ENCODE measurements around the gene KIF14.

The KIF14 gene

GRCh38 chr1:200652378-200652777 lies 31.8 kb upstream of the KIF14 start:
- Histone ChIP-seq H3K4me3 (replicated peaks; ENCODE audit: low read depth, low read length) (no peak overlapping the region), H3K27me3 (replicated peaks; ENCODE audit: control insufficient read depth, insufficient read depth, low read length) (no peaks in the 10 kb centered on the region), H3K36me3 (ENCODE audit: control insufficient read depth, insufficient read depth, low read length) (no peaks in the 10 kb centered on the region; the same call in 1 of the 2 replicates)
- TF ChIP-seq CTCF (IDR thresholded peaks at IDR 0.05; ENCODE audit: insufficient read depth, low read length, poor library complexity, severe bottlenecking): no peak
- no peak for DNase-seq (ENCODE audit: extremely low read depth, insufficient read length)

DNA sequence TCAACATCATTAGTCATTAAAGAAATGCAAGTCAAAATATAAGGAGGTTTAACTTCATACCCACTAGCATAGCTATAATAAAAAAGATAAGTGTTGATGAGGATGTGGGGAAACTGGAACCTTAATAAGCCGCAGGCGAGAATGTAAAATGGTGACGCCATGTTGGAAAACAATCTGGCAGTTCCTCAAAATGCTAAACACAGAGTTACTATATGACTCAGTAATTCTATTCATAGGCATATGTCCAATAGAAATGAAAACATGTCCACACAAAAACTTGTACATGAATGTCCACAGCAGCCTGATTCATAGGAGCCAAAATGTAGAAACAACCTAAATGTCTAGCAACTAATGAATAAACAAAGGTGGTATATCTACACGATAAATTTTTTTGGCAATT lies 26.0 kb upstream of the KIF14 start:
- no peaks in the 10 kb centered on the region; the same call in none of the 2 replicates for H3K36me3 ChIP-seq (ENCODE audit: control insufficient read depth, insufficient read depth, low read length)
- 0 out of 2 replicates have a peak overlapping the region, but pooled peaks have one; percentile 32 for H3K4me3 ChIP-seq (replicated peaks; ENCODE audit: low read depth, low read length)
- TF ChIP-seq CTCF (IDR thresholded peaks at IDR 0.05; ENCODE audit: insufficient read depth, low read length, poor library complexity, severe bottlenecking): no peak
- DNase-seq (ENCODE audit: extremely low read depth, insufficient read length): no peak
- no peaks in the 10 kb centered on the region for H3K27me3 ChIP-seq (replicated peaks; ENCODE audit: control insufficient read depth, insufficient read depth, low read length)

DNA sequence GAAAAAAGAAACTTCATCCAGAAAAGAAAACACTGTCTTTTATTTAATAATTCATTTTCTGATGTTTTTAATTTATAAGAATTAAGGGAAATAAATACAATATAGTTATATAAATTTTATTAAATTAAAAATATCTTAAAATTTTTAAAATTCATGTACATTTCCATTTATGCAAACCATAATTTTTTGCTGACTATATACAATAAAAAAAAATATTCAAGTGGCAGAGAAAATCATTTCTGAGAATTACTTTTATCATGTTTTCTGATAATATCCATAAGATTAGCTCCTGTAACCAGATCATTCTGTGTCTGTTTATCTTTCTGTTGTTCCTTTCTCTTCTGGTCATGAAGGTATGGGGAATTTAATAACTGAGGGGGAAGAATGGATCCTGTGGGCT lies 23.5 kb upstream of the KIF14 start:
- Histone ChIP-seq H3K36me3 (ENCODE audit: control insufficient read depth, insufficient read depth, low read length) (no peaks in the 10 kb centered on the region; the same call in none of the 2 replicates), H3K27me3 (replicated peaks; ENCODE audit: control insufficient read depth, insufficient read depth, low read length) (no peaks in the 10 kb centered on the region), H3K4me3 (replicated peaks; ENCODE audit: low read depth, low read length) (no peak overlapping the region)
- no peak for TF ChIP-seq CTCF (IDR thresholded peaks at IDR 0.05; ENCODE audit: insufficient read depth, low read length, poor library complexity, severe bottlenecking)
- DNase-seq (ENCODE audit: extremely low read depth, insufficient read length): no peak

- H3K27me3 ChIP-seq (replicated peaks; ENCODE audit: control insufficient read depth, insufficient read depth, low read length): no peaks in the 10 kb centered on the region
- no peak for TF ChIP-seq CTCF (IDR thresholded peaks at IDR 0.05; ENCODE audit: insufficient read depth, low read length, poor library complexity, severe bottlenecking)
- no peak for DNase-seq (ENCODE audit: extremely low read depth, insufficient read length)
- H3K4me3 ChIP-seq (replicated peaks; ENCODE audit: low read depth, low read length): no peak overlapping the region
- H3K36me3 ChIP-seq (ENCODE audit: control insufficient read depth, insufficient read depth, low read length): no peaks in the 10 kb centered on the region; the same call in none of the 2 replicates
These were observed 21.9 kb upstream of the KIF14 start for GRCh38 chr1:200642481-200642880.

GRCh38 chr1:200640963-200641401 lies 20.4 kb upstream of the KIF14 start:
- TF ChIP-seq CTCF (IDR thresholded peaks at IDR 0.05; ENCODE audit: insufficient read depth, low read length, poor library complexity, severe bottlenecking): no peak
- DNase-seq (ENCODE audit: extremely low read depth, insufficient read length): no peak
- H3K36me3 ChIP-seq (ENCODE audit: control insufficient read depth, insufficient read depth, low read length): no peaks in the 10 kb centered on the region; the same call in none of the 2 replicates
- H3K27me3 ChIP-seq (replicated peaks; ENCODE audit: control insufficient read depth, insufficient read depth, low read length): no peaks in the 10 kb centered on the region
- H3K4me3 ChIP-seq (replicated peaks; ENCODE audit: low read depth, low read length): no peak overlapping the region
